Stimulated activated CD4-positive, alpha-beta T cell treated with anti-CD3 and anti-CD28 coated beads, Interleukin-15, amount 100 ng/mL, for 48 hours (primary cell): Measurements from ENCODE around the gene CCDC88C.
"Not testable (repeated sequence)": the region's sequence is repeated elsewhere in the genome, so short reads cannot be mapped to it uniquely, and the experiment has no call there.

Experiments
- DNase-seq, 2 donors: peaks; one replicate each; pipeline ENCODE4 v3.0.0-alpha.2; 2020; ENCODE audit warnings: low read depth in 2 of 2

CCDC88C gene

GRCh38 chr14:91269076-91269991 is 148.3 kb downstream of the CCDC88C start:
- no peak for DNase-seq

GRCh38 chr14:91267965-91268437 is 149.6 kb downstream of the CCDC88C start:
- no peak for DNase-seq

- DNase-seq = not testable (repeated sequence)
These were observed 151.3 kb downstream of the CCDC88C start for GRCh38 chr14:91266276-91266675.

GRCh38 chr14:91265404-91265803 is 152.2 kb downstream of the CCDC88C start:
- no peak for DNase-seq

- no peak for DNase-seq
These were observed 153.2 kb downstream of the CCDC88C start for GRCh38 chr14:91264151-91265150.

GRCh38 chr14:91263329-91263728 is 154.3 kb downstream of the CCDC88C start:
- no peak for DNase-seq

GRCh38 chr14:91261986-91262549 is 155.6 kb downstream of the CCDC88C start:
- DNase-seq = no peak

GRCh38 chr14:91261115-91261514 is 156.5 kb downstream of the CCDC88C start:
- no peak for DNase-seq

GRCh38 chr14:91258876-91259275 is 158.7 kb downstream of the CCDC88C start:
- no peak for DNase-seq

- no peak for DNase-seq
These were observed 159.5 kb downstream of the CCDC88C start for GRCh38 chr14:91258011-91258618.

- DNase-seq = no peak
These were observed 160.2 kb downstream of the CCDC88C start for GRCh38 chr14:91257328-91258010.

GRCh38 chr14:91256661-91257060 is 161.0 kb downstream of the CCDC88C start:
- DNase-seq = no peak

GRCh38 chr14:91255026-91255695 is 162.5 kb downstream of the CCDC88C start:
- no peak for DNase-seq

GRCh38 chr14:91254461-91254860 is 163.2 kb downstream of the CCDC88C start:
- DNase-seq = no peak

GRCh38 chr14:91253795-91254323 is 163.8 kb downstream of the CCDC88C start:
- no peak for DNase-seq

GRCh38 chr14:91252871-91253794 is 164.5 kb downstream of the CCDC88C start:
- DNase-seq = no peak

GRCh38 chr14:91250912-91251311 is 166.7 kb downstream of the CCDC88C start:
- no peak for DNase-seq

GRCh38 chr14:91249841-91250616 is 167.6 kb downstream of the CCDC88C start:
- no peak for DNase-seq
